ENCODE results near the gene LRRC7.

DNA sequence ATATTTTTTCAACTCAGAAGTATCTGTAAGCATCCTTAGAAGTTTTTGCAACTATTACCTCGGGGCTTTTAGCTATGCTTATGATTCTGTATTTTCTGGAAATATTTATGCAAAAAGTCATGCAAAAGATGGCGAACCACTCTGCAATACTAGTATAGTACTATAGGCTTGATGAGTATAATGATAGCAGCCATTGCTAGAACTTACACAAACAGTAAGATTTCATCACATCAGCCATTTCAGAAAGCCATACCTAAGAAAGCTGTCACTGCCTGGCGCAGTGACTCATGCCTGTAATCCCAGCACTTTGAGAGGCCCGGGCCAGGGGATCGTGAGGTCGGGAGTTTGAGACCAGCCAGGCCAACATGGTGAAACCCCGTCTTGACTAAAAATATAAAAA, 227.1 kb downstream of the LRRC7 start:
- TF ChIP-seq POLR2A (IDR thresholded peaks at IDR 0.05; ENCODE audit: low read length) (no peak), GATA1 (IDR thresholded peaks at IDR 0.05; ENCODE audit: low read depth, low read length) (no peak)

Data from erythroblast (primary cell).